Fibroblast of skin of right quadriceps (primary cell): ENCODE results near the gene RIMS3.
"Not testable (repeated sequence)": the region's sequence is repeated elsewhere in the genome, so short reads cannot be mapped to it uniquely, and the experiment has no call there.

Experiments used
- DNase-seq: peaks from one replicate; pipeline ENCODE4 v3.0.0-alpha.2; 2013

The RIMS3 gene

DNA sequence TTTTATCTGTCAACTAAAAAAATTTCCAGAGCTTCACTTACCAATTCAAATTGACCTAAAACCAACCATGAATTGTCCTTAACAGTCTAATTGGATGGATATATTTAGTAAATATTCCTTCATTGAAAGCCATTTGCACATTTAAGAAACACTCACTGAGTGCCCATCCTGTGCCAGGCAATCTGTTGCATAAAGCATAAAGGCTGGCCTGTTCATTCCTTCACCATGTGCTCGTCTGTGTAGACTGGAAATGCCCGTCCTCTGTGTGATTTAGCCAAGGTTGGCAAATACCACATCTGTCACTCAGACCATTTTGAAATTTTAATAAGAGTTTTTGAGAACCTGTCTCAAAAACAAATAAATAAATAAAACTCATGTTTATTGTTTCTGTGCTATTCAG is 76.9 kb downstream of the RIMS3 start:
- no peak for DNase-seq

GRCh38 chr1:40583980-40584379 is 81.5 kb downstream of the RIMS3 start:
- no peak for DNase-seq

DNA sequence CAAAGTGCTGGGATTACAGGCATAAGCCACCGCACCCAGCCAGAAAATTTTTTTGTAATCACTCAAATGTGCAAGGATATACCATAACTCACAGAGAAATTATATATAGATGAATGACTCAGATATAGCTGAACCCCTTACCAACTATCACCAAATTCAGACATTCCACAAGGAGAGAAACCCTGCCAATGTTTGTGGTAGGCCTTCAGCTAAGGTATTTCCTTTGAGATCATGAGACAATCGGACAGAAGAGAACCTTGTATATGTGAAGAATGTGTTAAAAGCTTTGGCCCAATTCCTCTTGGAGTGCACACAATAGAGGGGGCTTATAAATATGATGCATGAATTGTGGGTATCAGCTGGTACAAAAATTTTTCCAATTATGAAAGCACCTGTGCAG is 83.4 kb downstream of the RIMS3 start:
- DNase-seq = peak; percentile 47

- DNase-seq = no peak
Observed at GRCh38 chr1:40575336-40575735, 90.1 kb downstream of the RIMS3 start.

DNA sequence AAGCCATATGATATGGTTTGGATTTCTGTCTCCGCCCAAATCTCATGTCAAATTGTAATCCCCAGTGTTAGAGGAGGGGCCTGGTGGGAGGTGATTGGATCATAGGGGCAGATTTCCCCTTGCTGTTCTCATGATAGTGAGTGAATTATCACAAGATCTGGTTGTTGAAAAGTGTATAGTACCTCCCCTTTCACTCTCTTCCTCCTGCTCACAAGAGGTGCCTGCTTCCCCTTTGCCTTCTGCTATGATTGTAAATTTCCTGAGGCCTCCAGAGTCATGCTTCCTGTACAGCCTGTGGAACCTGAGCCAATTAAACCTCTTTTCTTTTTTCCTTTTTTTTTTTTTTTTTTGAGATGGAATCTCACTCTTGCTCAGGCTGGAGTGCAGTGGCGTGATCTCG is 90.7 kb downstream of the RIMS3 start:
- DNase-seq = not testable (repeated sequence)
